Vagina (tissue), 2 donors: ENCODE data around the gene SWI5. TPM values are rescaled to one million over a fixed set of nuclear protein-coding genes. Genes with fewer than 3 reads are reported as not detected.

ENCODE experiments used
- DNase-seq, 2 donors: peaks; one replicate each; pipeline ENCODE4 v3.0.0-alpha.2; 2017; ENCODE audit errors: extremely low spot score in 2 of 2
- H3K27ac ChIP-seq: fragments of 200-600 bp; sonication (generic); one replicate; pipeline ENCODE4 v1.5.1; 2019
- H3K27me3 ChIP-seq: fragments of 200-600 bp; sonication (generic); one replicate; pipeline ENCODE4 v1.5.1; 2019
- H3K36me3 ChIP-seq, 2 donors: fragments of 200-600 bp; sonication (generic); one replicate each; pipeline ENCODE4 v1.5.1; 2017 to 2019
- H3K4me1 ChIP-seq: fragments of 200-600 bp; sonication (generic); one replicate; pipeline ENCODE4 v1.5.1; 2019
- H3K4me3 ChIP-seq, 2 donors: fragments of 200-600 bp; sonication (generic); 1 replicate in 1 of 2; 2 replicates in 1 of 2; pipeline ENCODE4 v1.5.1; 2016 to 2019
- H3K9me3 ChIP-seq: fragments of 200-600 bp; sonication (generic); one replicate; pipeline ENCODE4 v1.5.1; 2019
- POLR2A ChIP-seq, 2 donors: fragments of 450-650 bp; IDR thresholded peaks; one replicate each; pipeline ENCODE4 v1.6.1; 2017; ENCODE audit warnings: antibody characterized with exemption in 2 of 2, mild to moderate bottlenecking in 2 of 2, moderate library complexity in 2 of 2
- POLR2AphosphoS5 ChIP-seq, 2 donors: sonication (generic); formaldehyde crosslinking; IDR thresholded peaks; one replicate each; pipeline ENCODE4 v1.9.0; 2017; ENCODE audit warnings: antibody characterized with exemption in 2 of 2, mild to moderate bottlenecking in 2 of 2, low read depth in 1 of 2; ENCODE audit not compliant: insufficient read depth in 1 of 2
- intact Hi-C: fragments of 100-400 bp; cut with DNase I; formaldehyde crosslinking; loops from one replicate; pipeline ENCODE4 v1.15.1; 2023
- total RNA-seq: library from RNA; depleted of rRNA; stranded (reverse); fragments of >200 nt; gene quantifications from one replicate; pipeline ENCODE4 v1.2.3, GENCODE V29; 2016
- TF ChIP-seq, protein P1 (sequence below), 3 experiments: fragments of 450-650 bp in 2 of 3; fragments of 200-600 bp in 1 of 3; sonication (generic) in 1 of 3; IDR thresholded peaks; one replicate each; pipeline ENCODE4 v1.5.1; 2017 to 2019; ENCODE audit warnings: antibody characterized with exemption in 3 of 3, mild to moderate bottlenecking in 2 of 3, moderate library complexity in 2 of 3

Gene SWI5
- total RNA-seq, 1 donor from 2014 or later, result 42.7 TPM

GRCh38 chr9:128259156-128259555 lies 16.9 kb upstream of the SWI5 start:
- Histone ChIP-seq H3K4me1 (no peaks in the 10 kb centered on the region), H3K27ac (no peak overlapping the region), H3K4me3 (no peak overlapping the region), H3K27me3 (no peaks in the 10 kb centered on the region), H3K36me3 (peaks cover 0 to 71% of the 10 kb centered on the region in 2 donors), H3K9me3 (no peaks in the 10 kb centered on the region)
- intact Hi-C loops, result no loop called here
- TF ChIP-seq, protein P1, sequence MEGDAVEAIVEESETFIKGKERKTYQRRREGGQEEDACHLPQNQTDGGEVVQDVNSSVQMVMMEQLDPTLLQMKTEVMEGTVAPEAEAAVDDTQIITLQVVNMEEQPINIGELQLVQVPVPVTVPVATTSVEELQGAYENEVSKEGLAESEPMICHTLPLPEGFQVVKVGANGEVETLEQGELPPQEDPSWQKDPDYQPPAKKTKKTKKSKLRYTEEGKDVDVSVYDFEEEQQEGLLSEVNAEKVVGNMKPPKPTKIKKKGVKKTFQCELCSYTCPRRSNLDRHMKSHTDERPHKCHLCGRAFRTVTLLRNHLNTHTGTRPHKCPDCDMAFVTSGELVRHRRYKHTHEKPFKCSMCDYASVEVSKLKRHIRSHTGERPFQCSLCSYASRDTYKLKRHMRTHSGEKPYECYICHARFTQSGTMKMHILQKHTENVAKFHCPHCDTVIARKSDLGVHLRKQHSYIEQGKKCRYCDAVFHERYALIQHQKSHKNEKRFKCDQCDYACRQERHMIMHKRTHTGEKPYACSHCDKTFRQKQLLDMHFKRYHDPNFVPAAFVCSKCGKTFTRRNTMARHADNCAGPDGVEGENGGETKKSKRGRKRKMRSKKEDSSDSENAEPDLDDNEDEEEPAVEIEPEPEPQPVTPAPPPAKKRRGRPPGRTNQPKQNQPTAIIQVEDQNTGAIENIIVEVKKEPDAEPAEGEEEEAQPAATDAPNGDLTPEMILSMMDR (IDR thresholded peaks at IDR 0.05), result no peak
- TF ChIP-seq POLR2A (IDR thresholded peaks at IDR 0.05) (no peak), POLR2AphosphoS5 (IDR thresholded peaks at IDR 0.05; ENCODE audit: insufficient read depth in 1 of 2, low read depth in 1 of 2) (no peak)
- DNase-seq, result no peak

- intact Hi-C loops, result no loop called here
- H3K27ac ChIP-seq, result no peak overlapping the region
- no peak overlapping the region for H3K4me3 ChIP-seq
- no peaks in the 10 kb centered on the region for H3K4me1 ChIP-seq
- no peak for DNase-seq
- H3K36me3 ChIP-seq, result peaks cover 0 to 80% of the 10 kb centered on the region in 2 donors
- no peaks in the 10 kb centered on the region for H3K9me3 ChIP-seq
- H3K27me3 ChIP-seq, result no peaks in the 10 kb centered on the region
- TF ChIP-seq, protein P1 (IDR thresholded peaks at IDR 0.05), result no peak
- no peak for TF ChIP-seq POLR2AphosphoS5 (IDR thresholded peaks at IDR 0.05; ENCODE audit: insufficient read depth in 1 of 2, low read depth in 1 of 2)
- TF ChIP-seq POLR2A (IDR thresholded peaks at IDR 0.05), result no peak
These were observed 15.7 kb upstream of the SWI5 start for GRCh38 chr9:128260340-128260739.

DNA sequence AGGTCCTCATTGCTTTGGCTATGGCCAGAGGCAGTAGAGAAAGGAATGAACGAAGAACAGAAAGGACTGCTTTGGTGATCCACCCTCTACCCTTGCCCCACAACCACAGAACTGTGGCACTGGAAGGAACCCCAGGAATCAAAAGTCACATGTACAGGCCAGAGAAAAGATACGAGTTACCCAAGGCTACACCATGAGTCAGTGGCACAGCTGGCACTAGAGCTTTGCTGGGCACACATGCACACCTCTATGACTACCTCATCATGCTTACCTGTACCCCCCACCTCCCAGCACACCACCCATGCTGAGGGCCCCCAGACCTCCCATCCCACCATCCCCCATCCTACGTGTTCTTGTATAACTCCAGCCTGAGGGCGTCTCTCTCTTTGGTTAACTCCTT lies 13.4 kb upstream of the SWI5 start:
- Histone ChIP-seq H3K27ac (no peak overlapping the region), H3K36me3 (peaks cover 0 to 79% of the 10 kb centered on the region in 2 donors), H3K4me1 (no peaks in the 10 kb centered on the region), H3K27me3 (no peaks in the 10 kb centered on the region), H3K4me3 (no peak overlapping the region), H3K9me3 (no peaks in the 10 kb centered on the region)
- DNase-seq, result no peak
- no peak for TF ChIP-seq POLR2A (IDR thresholded peaks at IDR 0.05)
- no peak for TF ChIP-seq POLR2AphosphoS5 (IDR thresholded peaks at IDR 0.05; ENCODE audit: insufficient read depth in 1 of 2, low read depth in 1 of 2)
- TF ChIP-seq, protein P1 (IDR thresholded peaks at IDR 0.05), result no peak
- intact Hi-C loops, result no loop called here

GRCh38 chr9:128265348-128265847 lies 10.7 kb upstream of the SWI5 start:
- Histone ChIP-seq H3K4me1 (peaks cover 6% of the 10 kb centered on the region), H3K9me3 (no peaks in the 10 kb centered on the region), H3K4me3 (no peak overlapping the region), H3K36me3 (peaks cover 0 to 54% of the 10 kb centered on the region in 2 donors), H3K27me3 (no peaks in the 10 kb centered on the region), H3K27ac (no peak overlapping the region)
- TF ChIP-seq POLR2AphosphoS5 (IDR thresholded peaks at IDR 0.05; ENCODE audit: insufficient read depth in 1 of 2, low read depth in 1 of 2), result no peak
- TF ChIP-seq, protein P1 (IDR thresholded peaks at IDR 0.05), result no peak
- intact Hi-C loops, result no loop called here
- DNase-seq, result no peak

GRCh38 chr9:128266868-128267590 lies 9.0 kb upstream of the SWI5 start:
- H3K36me3 ChIP-seq, result peaks cover 0 to 48% of the 10 kb centered on the region in 2 donors
- no peak for DNase-seq
- no peak overlapping the region for H3K27ac ChIP-seq
- no peaks in the 10 kb centered on the region for H3K27me3 ChIP-seq
- no peak overlapping the region for H3K4me3 ChIP-seq
- intact Hi-C loops, result no loop called here
- peaks cover 13% of the 10 kb centered on the region for H3K4me1 ChIP-seq
- TF ChIP-seq POLR2AphosphoS5 (IDR thresholded peaks at IDR 0.05; ENCODE audit: insufficient read depth in 1 of 2, low read depth in 1 of 2), result no peak
- TF ChIP-seq POLR2A (IDR thresholded peaks at IDR 0.05), result no peak
- TF ChIP-seq, protein P1 (IDR thresholded peaks at IDR 0.05), result no peak
- no peaks in the 10 kb centered on the region for H3K9me3 ChIP-seq
